Panc1 (cell line): ENCODE data around the gene CTR9. TPM values are rescaled to one million over a fixed set of nuclear protein-coding genes. Genes with fewer than 3 reads are reported as not detected.

Experiments used
- ATAC-seq: fragments of 200-7000 bp; cut with Tn5 transposase; 2 replicates; pipeline ENCODE4 v1.9.1; 2020; ENCODE audit warnings: mild to moderate bottlenecking, moderate library complexity
- BruUV-seq: library from RNA; stranded (reverse); fragments of 400-500 nt; replicated peaks from 2 replicates; lab custom pipeline; 2021; lab: Mats Ljungman, UMichigan
- CTCF ChIA-PET: fragments of 300-600 bp; sonication (Branson Sonifier 250); formaldehyde crosslinking; loops from one replicate; lab custom pipeline; 2022; ENCODE audit warnings: antibody characterized with exemption; lab: Charles Lee
- POLR2A ChIA-PET: fragments of 300-600 bp; sonication (Branson Sonifier 250); formaldehyde crosslinking; loops from one replicate; lab custom pipeline; 2022; ENCODE audit warnings: antibody characterized with exemption; lab: Charles Lee
- DNase-seq: peaks from one replicate; pipeline ENCODE4 v3.0.0-alpha.2; 2010; ENCODE audit warnings: low read depth, low spot score
- H3K27ac ChIP-seq: 2 replicates; pipeline ENCODE4 v1.5.1; 2011; ENCODE audit warnings: mild to moderate bottlenecking, low read length, inconsistent platforms
- H3K27me3 ChIP-seq: fragments of 200-500 bp; sonication (Bioruptor generic); 2 replicates; pipeline ENCODE4 v1.6.0; 2014; ENCODE audit warnings: low read length, inconsistent platforms; ENCODE audit not compliant: control insufficient read depth, insufficient read depth
- H3K36me3 ChIP-seq: fragments of 200-500 bp; sonication (Bioruptor generic); 2 replicates; pipeline ENCODE4 v1.5.1; 2014; ENCODE audit warnings: inconsistent platforms, mild to moderate bottlenecking, low read length, moderate library complexity; ENCODE audit not compliant: control insufficient read depth, insufficient read depth
- H3K4me1 ChIP-seq: 2 replicates; pipeline ENCODE4 v1.5.1; 2011; ENCODE audit warnings: inconsistent platforms, mild to moderate bottlenecking, low read length, moderate library complexity; ENCODE audit not compliant: control insufficient read depth, insufficient read depth
- H3K4me3 ChIP-seq, 2 experiments: 2 replicates each; pipeline ENCODE4 v1.5.1; 2011 to 2012; ENCODE audit warnings: low read depth in 2 of 2, low read length in 2 of 2, mild to moderate bottlenecking in 2 of 2, inconsistent platforms in 1 of 2, moderate library complexity in 1 of 2
- H3K9me3 ChIP-seq: fragments of 200-500 bp; sonication (Bioruptor generic); 2 replicates; pipeline ENCODE4 v1.5.1; 2014; ENCODE audit warnings: low read depth, mild to moderate bottlenecking, inconsistent platforms, low read length, moderate library complexity; ENCODE audit not compliant: control insufficient read depth, insufficient read depth
- CTCF ChIP-seq: fragments of 450-650 bp; IDR thresholded peaks from 2 replicates; pipeline ENCODE4 v1.5.1; 2017; ENCODE audit warnings: mild to moderate bottlenecking
- POLR2AphosphoS5 ChIP-seq: IDR thresholded peaks from 2 replicates; pipeline ENCODE4 v1.6.1; 2012; ENCODE audit warnings: mild to moderate bottlenecking, low read depth, low read length, moderate library complexity
- REST ChIP-seq, 2 experiments: IDR thresholded peaks; 2 replicates each; pipeline ENCODE4 v1.6.1; 2011 to 2012; ENCODE audit warnings: low read depth in 2 of 2, control low read depth in 1 of 2, low read length in 1 of 2, mild to moderate bottlenecking in 1 of 2, moderate library complexity in 1 of 2; ENCODE audit not compliant: insufficient read depth in 1 of 2
- SIN3A ChIP-seq: IDR thresholded peaks from 2 replicates; pipeline ENCODE4 v1.6.1; 2012; ENCODE audit warnings: low read depth, mild to moderate bottlenecking, low read length, moderate library complexity, borderline replicate concordance; ENCODE audit not compliant: insufficient read depth
- TCF7L2 ChIP-seq: IDR thresholded peaks from 2 replicates; pipeline ENCODE4 v1.6.1; 2011; ENCODE audit warnings: mild to moderate bottlenecking, low read depth, low read length, inconsistent platforms
- in situ Hi-C: cut with HindIII; loops from 2 replicates; pipeline ENCODE4 v1.10.0; 2016; ENCODE audit warnings: low sequenced_read_pairs, low pct_unique_long_range_greater_than_20kb
- intact Hi-C: fragments of 100-400 bp; cut with micrococcal nuclease; formaldehyde crosslinking; loops from one replicate; pipeline ENCODE4 v1.10.0; 2022; ENCODE audit not compliant: unreplicated experiment
- total RNA-seq: library from RNA; stranded (reverse); gene quantifications from one replicate; pipeline ENCODE4 v1.2.1, GENCODE V29; 2021; ENCODE audit not compliant: unreplicated experiment

The CTR9 gene
- total RNA-seq, 1 experiment from 2014 or later = 60.1 TPM

- TF ChIP-seq CTCF = no peak
- TF ChIP-seq SIN3A = no peak
- TF ChIP-seq TCF7L2 = no peak
- TF ChIP-seq POLR2AphosphoS5 = no peak
- no peak for TF ChIP-seq REST (IDR thresholded peaks at IDR 0.05; ENCODE audit: insufficient read depth in 1 of 2, low read depth in 2 of 2, low read length in 1 of 2)
- POLR2A ChIA-PET = interaction anchor here (0.6 kb wide), 1 partner anchor 64 kb away, joined by 3 read pairs; no protein-coding TSS in a partner anchor
- no peak overlapping the region for H3K4me3 ChIP-seq
- no peaks in the 10 kb centered on the region for H3K27me3 ChIP-seq
- DNase-seq (no peak), ATAC-seq (no peak)
- CTCF ChIA-PET = no interaction called here
- intact Hi-C loops = no loop called here
- H3K4me1 ChIP-seq = peaks cover 4% of the 10 kb centered on the region; the same call in 1 of the 2 replicates
- in situ Hi-C loops = no loop called here
- no TSS peak for BruUV-seq
- H3K36me3 ChIP-seq = no peaks in the 10 kb centered on the region
- no peaks in the 10 kb centered on the region for H3K9me3 ChIP-seq
- H3K27ac ChIP-seq = no peak overlapping the region
Observed at GRCh38 chr11:10719616-10720015, 31.4 kb upstream of the CTR9 start.

GRCh38 chr11:10720881-10721376 is 30.1 kb upstream of the CTR9 start:
- CTCF ChIA-PET = no interaction called here
- H3K4me1 ChIP-seq = peaks cover 4% of the 10 kb centered on the region; the same call in 1 of the 2 replicates
- no peak for TF ChIP-seq REST (IDR thresholded peaks at IDR 0.05; ENCODE audit: insufficient read depth in 1 of 2, low read depth in 2 of 2, low read length in 1 of 2)
- no peak for TF ChIP-seq CTCF
- TF ChIP-seq TCF7L2 = no peak
- TF ChIP-seq SIN3A = no peak
- no peak for TF ChIP-seq POLR2AphosphoS5
- H3K36me3 ChIP-seq = no peaks in the 10 kb centered on the region
- ATAC-seq = no peak
- H3K27me3 ChIP-seq = no peaks in the 10 kb centered on the region
- intact Hi-C loops = no loop called here
- POLR2A ChIA-PET = no interaction called here
- DNase-seq = no peak
- no peak overlapping the region for H3K4me3 ChIP-seq
- no TSS peak for BruUV-seq
- in situ Hi-C loops = no loop called here
- no peaks in the 10 kb centered on the region for H3K9me3 ChIP-seq
- no peak overlapping the region for H3K27ac ChIP-seq
